ENCODE measurements around the gene GJB6. TPM values are rescaled to one million over a fixed set of nuclear protein-coding genes. Genes with fewer than 3 reads are reported as not detected.

The GJB6 gene
- total and polyA plus RNA-seq, 4 donors = 0.06 to 0.08 TPM; not detected in 2

DNA sequence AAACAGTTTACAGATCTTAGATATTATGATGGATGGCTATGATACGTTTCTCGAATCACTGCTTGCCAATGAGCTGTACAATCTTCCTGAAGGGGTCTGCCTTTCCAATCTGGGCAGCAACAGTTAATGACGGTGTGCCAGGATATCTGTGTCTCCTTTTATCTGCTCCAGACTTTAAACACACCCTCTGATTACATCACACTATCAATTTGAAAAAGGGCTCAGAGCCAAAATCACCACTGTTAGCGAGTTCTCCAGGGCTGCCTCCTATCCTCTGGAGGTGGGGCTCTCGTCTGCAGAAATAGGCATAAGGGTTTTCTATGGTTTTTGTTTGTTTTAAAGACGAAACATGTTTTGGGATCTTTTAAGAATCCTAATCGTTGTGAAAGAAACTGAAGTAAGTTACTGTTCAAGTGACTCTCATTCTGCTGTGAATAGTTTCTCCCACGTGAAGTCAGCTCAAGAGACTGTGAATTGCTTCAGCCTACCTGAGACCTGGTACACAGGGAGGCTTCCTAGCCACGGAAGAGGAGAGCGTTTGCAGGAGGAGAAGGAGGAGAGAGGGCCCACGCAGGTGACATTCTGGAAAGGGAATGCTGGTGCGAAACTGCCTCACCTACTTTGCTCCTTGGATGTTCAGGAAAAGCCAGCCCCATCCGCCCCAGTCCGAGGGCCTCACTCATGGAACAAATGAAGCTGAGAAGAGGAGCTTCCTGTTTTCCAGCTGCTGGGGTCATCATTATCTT lies 56.0 kb downstream of the GJB6 start:
- H3K9me3 ChIP-seq (ENCODE audit: control insufficient read depth in 4 of 4, low read length in 3 of 4) = no peaks in the 10 kb centered on the region
- H3K27ac ChIP-seq (ENCODE audit: low read depth in 1 of 2, low read length in 2 of 2) = no peak overlapping the region
- H3K4me3 ChIP-seq (ENCODE audit: low read depth in 1 of 3, low read length in 3 of 3) = no peak overlapping the region
- peaks cover 0 to 9% (median 0%) of the 10 kb centered on the region in 4 donors for H3K4me1 ChIP-seq (ENCODE audit: control insufficient read depth in 4 of 4, insufficient read depth in 4 of 4, low read length in 3 of 4)
- TF ChIP-seq RAD21 (IDR thresholded peaks at IDR 0.05) = no peak
- no peak for TF ChIP-seq FOXA1 (IDR thresholded peaks at IDR 0.05)
- peak in 1 of 2 donors; percentile 16 for TF ChIP-seq HNF4A (conservative IDR thresholded peaks at IDR 0.05)
- DNase-seq (ENCODE audit: low spot score) = no peak
- H3K27me3 ChIP-seq (ENCODE audit: control insufficient read depth in 4 of 4, insufficient read depth in 4 of 4, low read length in 3 of 4) = no peaks in the 10 kb centered on the region
- H3K9ac ChIP-seq (ENCODE audit: low read depth in 1 of 2, low read length in 2 of 2) = no peak overlapping the region
- 67% methylated on average over 14 of the region's 14 CpGs for WGBS
- H3K36me3 ChIP-seq (ENCODE audit: control insufficient read depth in 4 of 4, insufficient read depth in 3 of 4, low read depth in 1 of 4, low read length in 3 of 4) = no peaks in the 10 kb centered on the region

DNA sequence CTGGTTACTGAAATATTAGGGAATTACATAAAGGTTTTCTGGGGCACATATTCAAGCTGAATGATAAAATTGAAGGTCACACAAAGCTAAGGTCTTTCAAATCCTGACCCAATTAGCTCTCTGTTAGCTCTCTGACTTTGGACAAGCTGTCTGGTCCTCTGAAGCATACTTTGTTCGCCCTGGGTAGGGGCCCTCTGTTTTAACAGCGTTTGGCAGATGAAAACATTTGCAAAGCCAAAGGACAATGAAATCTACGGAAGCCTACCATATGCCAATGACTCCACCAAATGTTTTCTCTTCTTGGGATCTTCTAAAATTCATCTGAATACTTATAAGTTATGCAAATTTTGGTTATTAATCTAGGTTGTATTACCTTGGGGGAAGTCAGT lies 56.7 kb downstream of the GJB6 start:
- Histone ChIP-seq H3K4me3 (ENCODE audit: low read depth in 1 of 3, low read length in 3 of 3) (no peak overlapping the region), H3K27ac (ENCODE audit: low read depth in 1 of 2, low read length in 2 of 2) (no peak overlapping the region), H3K27me3 (ENCODE audit: control insufficient read depth in 4 of 4, insufficient read depth in 4 of 4, low read length in 3 of 4) (no peaks in the 10 kb centered on the region), H3K9ac (ENCODE audit: low read depth in 1 of 2, low read length in 2 of 2) (no peak overlapping the region), H3K36me3 (ENCODE audit: control insufficient read depth in 4 of 4, insufficient read depth in 3 of 4, low read depth in 1 of 4, low read length in 3 of 4) (no peaks in the 10 kb centered on the region), H3K4me1 (ENCODE audit: control insufficient read depth in 4 of 4, insufficient read depth in 4 of 4, low read length in 3 of 4) (peaks cover 0 to 9% (median 0%) of the 10 kb centered on the region in 4 donors), H3K9me3 (ENCODE audit: control insufficient read depth in 4 of 4, low read length in 3 of 4) (no peaks in the 10 kb centered on the region)
- TF ChIP-seq HNF4G (IDR thresholded peaks at IDR 0.05) (no peak), NR2F2 (IDR thresholded peaks at IDR 0.05) (no peak), TAF1 (conservative IDR thresholded peaks at IDR 0.05) (no peak), HNF4A (conservative IDR thresholded peaks at IDR 0.05) (no peak), EGR1 (IDR thresholded peaks at IDR 0.05; ENCODE audit: low read depth in 2 of 2) (no peak), YY1 (IDR thresholded peaks at IDR 0.05) (no peak), RAD21 (IDR thresholded peaks at IDR 0.05) (no peak), FOXA2 (IDR thresholded peaks at IDR 0.05) (no peak), SP1 (IDR thresholded peaks at IDR 0.05) (no peak)
- TF ChIP-seq, protein P1, sequence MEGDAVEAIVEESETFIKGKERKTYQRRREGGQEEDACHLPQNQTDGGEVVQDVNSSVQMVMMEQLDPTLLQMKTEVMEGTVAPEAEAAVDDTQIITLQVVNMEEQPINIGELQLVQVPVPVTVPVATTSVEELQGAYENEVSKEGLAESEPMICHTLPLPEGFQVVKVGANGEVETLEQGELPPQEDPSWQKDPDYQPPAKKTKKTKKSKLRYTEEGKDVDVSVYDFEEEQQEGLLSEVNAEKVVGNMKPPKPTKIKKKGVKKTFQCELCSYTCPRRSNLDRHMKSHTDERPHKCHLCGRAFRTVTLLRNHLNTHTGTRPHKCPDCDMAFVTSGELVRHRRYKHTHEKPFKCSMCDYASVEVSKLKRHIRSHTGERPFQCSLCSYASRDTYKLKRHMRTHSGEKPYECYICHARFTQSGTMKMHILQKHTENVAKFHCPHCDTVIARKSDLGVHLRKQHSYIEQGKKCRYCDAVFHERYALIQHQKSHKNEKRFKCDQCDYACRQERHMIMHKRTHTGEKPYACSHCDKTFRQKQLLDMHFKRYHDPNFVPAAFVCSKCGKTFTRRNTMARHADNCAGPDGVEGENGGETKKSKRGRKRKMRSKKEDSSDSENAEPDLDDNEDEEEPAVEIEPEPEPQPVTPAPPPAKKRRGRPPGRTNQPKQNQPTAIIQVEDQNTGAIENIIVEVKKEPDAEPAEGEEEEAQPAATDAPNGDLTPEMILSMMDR (IDR thresholded peaks at IDR 0.05; ENCODE audit: low read depth, low read length, missing input control) = no peak
- TF ChIP-seq, protein P2, sequence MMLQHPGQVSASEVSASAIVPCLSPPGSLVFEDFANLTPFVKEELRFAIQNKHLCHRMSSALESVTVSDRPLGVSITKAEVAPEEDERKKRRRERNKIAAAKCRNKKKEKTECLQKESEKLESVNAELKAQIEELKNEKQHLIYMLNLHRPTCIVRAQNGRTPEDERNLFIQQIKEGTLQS (IDR thresholded peaks at IDR 0.05) = no peak
- TF ChIP-seq, protein P3, sequence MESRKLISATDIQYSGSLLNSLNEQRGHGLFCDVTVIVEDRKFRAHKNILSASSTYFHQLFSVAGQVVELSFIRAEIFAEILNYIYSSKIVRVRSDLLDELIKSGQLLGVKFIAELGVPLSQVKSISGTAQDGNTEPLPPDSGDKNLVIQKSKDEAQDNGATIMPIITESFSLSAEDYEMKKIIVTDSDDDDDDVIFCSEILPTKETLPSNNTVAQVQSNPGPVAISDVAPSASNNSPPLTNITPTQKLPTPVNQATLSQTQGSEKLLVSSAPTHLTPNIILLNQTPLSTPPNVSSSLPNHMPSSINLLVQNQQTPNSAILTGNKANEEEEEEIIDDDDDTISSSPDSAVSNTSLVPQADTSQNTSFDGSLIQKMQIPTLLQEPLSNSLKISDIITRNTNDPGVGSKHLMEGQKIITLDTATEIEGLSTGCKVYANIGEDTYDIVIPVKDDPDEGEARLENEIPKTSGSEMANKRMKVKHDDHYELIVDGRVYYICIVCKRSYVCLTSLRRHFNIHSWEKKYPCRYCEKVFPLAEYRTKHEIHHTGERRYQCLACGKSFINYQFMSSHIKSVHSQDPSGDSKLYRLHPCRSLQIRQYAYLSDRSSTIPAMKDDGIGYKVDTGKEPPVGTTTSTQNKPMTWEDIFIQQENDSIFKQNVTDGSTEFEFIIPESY (IDR thresholded peaks at IDR 0.05) = no peak
- DNase-seq (ENCODE audit: low spot score) = no peak
- 68% methylated on average over 3 of the region's 3 CpGs for WGBS

All from liver (tissue), 9 donors.